Left forelimb (tissue), 1 donor: ENCODE data around the gene RAB44.

Experiments
- DNase-seq: peaks from one replicate; pipeline ENCODE4 v3.0.0-alpha.2; 2018; ENCODE audit warnings: low spot score

The RAB44 gene

GRCh38 chr6:36753671-36754405 is 56.2 kb downstream of the RAB44 start:
- DNase-seq = no peak

DNA sequence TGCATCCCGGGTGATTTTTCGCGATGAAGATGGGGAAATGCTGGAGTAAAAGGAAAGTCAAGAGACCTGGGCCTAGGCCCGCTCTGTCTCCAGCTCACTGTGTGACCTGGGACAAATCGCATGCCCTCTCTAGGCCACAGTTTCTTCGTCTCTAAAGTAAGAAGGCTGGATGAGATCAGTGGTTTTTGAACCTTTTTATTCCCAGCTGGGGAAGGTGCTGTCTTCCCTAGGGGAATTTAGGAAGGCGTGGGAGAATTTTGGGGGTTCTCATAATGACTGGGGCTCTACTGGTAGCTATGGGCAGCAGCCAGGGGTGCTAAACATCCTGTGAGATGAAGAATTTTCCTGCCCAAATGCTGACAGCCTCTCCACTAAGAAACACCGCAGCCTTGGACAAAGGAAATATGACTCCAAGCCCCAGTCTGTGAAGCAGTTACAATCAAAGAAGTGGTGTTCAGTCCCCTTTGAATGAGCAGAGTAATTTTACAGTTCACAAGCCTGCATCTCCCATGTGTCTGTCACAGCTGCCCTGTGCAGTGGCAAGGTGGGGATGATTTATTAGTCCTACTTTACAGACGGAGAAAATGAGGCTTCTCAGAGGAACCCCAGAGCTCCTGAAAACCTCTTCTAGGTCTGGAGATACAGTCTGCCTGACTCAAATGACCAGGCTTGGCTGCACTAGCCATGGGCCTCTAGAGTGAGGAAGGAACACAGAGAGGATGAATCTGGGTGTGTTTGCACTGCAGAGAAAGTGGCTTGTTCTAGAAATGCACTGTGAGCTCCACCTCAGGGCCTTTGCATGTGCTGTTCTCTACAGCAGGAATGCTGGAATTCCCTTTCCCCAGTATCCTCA is 57.2 kb downstream of the RAB44 start:
- DNase-seq = no peak

DNA sequence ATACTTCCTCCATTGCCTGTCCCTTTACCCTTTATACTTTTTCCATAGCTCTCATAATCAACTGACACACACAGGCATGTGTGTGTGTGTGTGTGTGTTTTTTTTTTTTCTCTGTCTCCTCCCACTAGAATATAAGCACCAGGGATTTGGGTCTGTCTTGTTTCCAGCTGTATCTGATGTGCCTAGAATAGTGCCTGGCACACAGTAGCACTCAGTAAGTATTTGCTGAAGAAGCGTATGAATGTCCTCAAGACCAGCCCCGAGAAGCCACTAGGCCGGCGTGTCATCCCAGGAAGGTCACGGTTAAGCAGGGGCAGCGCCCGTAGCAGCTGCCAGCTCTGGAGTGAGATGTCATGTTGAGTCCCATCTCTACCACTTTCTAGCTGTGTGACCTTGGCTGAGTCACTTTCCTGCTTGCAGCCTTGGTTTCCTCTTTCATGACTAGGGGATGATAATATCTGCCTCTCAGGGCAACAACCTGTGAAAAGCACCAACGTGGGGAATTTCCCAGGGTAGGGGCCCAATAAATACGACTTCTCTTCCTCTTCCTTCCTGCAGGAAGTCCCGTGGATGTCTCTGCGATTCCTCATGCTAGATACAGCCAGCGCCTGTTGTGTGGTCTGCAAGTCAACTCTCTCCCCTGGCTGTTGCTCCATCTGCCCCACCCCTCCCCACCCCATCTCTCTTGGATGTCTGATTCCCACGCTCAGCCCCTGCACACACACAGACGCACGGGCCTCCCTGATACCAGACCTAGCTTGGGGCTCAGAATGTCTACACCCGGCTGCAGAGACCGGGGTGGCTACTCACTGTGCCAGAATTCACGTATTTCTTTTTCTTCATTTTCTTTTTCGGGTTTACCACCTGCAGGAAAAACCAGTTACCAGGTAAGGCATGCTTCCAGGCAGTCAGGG is 58.1 kb downstream of the RAB44 start:
- no peak for DNase-seq

GRCh38 chr6:36756786-36757185 is 59.2 kb downstream of the RAB44 start:
- no peak for DNase-seq

DNA sequence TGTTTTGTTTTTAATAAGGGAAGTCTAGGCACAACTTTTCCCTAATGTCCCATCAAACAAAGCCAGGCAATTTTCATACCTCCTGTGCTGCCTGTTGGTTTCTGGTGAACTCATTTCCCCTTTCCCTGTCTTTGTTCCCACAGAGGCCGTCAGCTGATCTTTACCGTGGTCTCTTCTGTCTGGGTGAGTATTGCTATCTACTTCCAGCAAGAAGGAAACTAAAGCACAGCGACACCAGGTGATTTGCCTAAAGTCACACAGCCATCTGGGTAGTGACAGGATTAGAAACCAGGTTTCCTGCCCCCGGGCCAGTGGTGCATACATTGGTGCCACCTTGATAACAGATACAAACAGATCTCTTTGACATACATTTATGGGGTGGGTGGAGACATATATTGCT is 59.6 kb downstream of the RAB44 start:
- DNase-seq = no peak

DNA sequence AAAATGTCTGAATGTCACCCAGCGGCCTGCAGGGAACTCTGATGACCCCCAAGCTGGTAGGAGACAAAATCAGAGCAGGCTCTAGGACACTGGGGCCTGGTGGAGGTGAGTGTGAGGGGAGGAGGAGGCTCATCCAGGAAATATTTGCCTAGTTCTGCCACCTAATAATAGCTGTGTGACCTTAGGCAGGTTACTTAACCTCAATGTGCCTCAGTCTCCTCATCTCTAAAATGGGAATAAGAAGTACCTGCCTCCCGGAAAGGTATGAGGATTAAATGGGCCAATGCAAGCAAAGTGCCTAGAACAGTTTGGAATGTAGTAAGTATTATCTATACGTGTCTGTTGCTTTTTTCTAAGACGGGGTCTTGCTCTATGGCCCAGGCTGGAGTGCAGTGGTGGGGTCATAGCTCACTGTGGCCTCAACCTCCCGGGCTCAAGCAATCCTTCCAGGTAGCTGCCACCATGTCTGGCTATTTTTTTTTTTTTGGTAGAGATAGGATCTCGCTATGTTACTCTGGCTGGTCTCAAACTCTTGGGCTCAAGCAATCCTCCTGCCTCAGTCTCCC is 60.4 kb downstream of the RAB44 start:
- no peak for DNase-seq

- DNase-seq = no peak
Measured at GRCh38 chr6:36758516-36759147, 61.0 kb downstream of the RAB44 start.

DNA sequence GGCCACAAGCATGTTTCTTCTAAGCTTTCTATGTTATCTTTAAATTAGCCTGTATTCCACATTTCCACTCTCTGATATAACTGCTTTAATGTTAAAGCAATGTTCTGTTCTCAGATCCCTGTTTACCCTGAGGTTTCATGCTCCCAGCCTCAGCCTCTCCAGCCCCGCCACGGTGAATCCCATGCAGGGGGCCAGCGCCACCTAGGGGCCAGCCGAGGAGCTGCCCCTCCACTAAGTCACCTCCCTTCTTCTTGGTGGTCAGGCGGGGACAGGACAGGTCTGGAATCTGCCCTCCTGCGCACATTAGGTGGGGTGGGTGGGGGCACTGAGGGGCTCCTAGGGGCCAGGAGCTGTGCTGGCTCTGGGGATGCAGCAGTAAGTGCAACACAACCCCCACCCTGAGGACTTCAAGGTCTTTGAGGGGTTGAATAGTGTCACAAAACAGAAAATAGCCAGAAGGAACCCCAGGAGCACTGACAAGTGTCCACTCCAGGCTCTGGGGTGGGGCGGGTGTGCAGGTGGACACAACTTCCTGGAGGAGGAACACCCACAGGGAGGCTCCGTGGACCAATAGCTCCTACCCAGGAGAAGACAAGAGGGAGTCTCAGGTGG is 61.6 kb downstream of the RAB44 start:
- peak; percentile 87 for DNase-seq

GRCh38 chr6:36760685-36761435 is 63.2 kb downstream of the RAB44 start:
- DNase-seq = no peak

DNA sequence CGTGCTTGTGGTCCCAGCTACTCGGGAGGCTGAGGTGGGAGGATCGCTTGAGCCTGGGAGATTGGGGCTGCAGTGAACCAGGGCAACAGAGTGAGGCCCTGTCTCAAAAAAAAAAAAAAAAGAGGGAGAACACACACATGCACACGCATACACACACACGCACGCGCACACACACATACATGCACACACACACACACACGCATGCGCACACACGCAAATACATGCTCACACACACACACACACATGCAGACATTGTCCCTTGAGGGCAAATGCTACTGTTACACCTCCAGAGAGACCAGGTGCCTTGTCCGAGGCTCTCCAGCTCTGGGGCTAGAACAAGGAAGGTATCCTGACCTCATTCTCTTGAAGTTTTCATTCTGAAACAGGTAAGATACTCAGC is 64.5 kb downstream of the RAB44 start:
- no peak for DNase-seq

GRCh38 chr6:36765190-36765589 is 67.6 kb downstream of the RAB44 start:
- no peak for DNase-seq

DNA sequence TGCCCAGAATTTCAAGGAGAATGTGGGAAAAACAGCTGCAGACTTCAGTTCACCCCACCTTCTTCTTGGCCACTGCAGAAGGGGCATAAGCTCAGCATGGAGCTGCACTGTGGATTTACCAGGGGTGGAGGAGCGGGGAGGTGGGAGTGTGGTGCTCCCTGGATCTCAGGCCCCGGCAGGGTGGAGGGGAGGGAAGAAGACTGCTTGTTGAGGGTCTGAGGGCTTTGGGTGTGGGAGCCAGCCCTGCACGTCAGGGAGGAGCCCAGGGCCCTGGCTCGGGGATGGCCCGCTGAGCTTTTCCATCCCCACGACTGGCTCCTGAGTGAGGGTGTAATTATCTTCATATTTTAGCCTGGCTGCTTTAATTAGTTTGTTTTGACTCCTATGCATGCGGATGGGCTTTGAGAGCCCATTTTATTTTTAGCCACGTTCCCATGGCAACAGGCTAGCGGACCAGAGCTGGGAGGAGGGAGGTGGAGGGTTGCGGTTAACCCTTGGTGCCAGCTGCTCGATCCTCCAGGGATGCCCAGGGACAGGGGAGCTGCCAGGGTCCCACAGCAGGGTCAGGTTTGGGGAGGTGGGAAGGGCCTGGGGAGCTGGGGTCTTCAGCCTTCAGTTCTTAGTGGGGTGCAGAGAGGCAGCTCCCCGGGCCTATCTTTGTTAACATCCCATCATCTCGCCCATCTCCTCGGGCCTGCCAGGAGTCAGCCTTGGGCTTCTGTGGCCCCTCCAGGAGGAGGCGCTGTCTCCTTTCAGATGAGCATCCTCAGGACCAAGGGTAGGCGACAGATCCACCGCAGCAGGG is 68.2 kb downstream of the RAB44 start:
- DNase-seq = peak; percentile 81

DNA sequence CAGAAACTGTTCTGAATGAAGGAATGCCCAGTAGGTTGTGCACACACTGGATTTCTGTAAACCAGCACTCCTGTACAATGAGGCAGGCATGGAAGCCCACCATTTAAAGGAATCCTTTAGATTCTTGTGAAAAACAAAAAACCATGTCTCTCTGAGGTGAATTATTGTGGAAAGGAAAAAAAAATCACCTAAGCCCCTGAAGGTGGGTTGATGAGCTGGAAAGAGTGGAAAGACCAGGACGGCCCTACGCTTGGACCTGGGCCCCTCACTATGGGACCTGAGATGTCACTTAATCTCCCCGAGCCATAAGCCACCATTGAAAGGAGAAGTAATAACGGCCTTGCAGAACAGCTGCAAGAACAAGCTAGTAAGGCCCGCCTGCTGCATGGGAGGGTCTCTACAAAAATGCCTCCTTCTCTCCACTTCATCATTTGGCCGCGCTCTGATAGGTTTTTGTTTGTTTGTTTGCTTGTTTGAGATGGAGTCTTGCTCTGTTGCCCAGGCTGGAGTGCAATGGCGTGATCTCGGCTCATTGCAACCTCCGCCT is 68.8 kb downstream of the RAB44 start:
- DNase-seq = no peak

GRCh38 chr6:36769183-36769675 is 71.6 kb downstream of the RAB44 start:
- DNase-seq = no peak

- no peak for DNase-seq
Measured at GRCh38 chr6:36769676-36770499, 72.3 kb downstream of the RAB44 start.

- DNase-seq = no peak
Measured at GRCh38 chr6:36771145-36771544, 73.5 kb downstream of the RAB44 start.

- DNase-seq = no peak
Measured at GRCh38 chr6:36772397-36772796, 74.8 kb downstream of the RAB44 start.

DNA sequence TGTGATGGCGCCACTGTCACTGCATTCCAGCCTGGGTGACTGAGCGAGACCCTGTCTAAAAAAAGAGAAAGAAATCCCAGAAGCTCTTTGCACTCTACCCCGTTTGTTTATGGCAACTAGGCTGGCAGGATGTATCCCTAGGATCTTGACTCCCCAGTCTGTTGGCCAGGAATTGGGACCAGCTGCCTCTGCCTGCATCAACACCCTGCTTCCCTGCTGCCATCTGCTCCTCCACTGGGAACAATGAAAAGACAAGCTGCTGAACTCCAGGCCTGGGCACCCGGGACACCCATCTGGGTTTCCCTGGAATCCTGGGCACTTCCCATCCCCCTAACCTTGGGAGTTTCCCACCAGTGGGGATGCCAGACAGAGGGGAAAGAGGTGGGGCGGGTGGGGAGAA is 76.7 kb downstream of the RAB44 start:
- no peak for DNase-seq
